ENCODE measurements around the gene PHF20. TPM values are rescaled to one million over a fixed set of nuclear protein-coding genes. Genes with fewer than 3 reads are reported as not detected.
A peak's percentile ranks its signal among the peaks of the same experiment; 100 is the strongest.

PHF20 gene
- total and polyA plus RNA-seq, 2 of the 13 experiments (the other 11 are each of a cell fraction or from before 2014, with no cell fraction given) = 22.8 to 34.1 TPM

GRCh38 chr20:35953387-35954199, 181.8 kb downstream of the PHF20 start (continued):
- no peak for TF ChIP-seq MNT (IDR thresholded peaks at IDR 0.05)
- TF ChIP-seq ZNF761 (CRISPR knock-in tag; conservative IDR thresholded peaks at IDR 0.05) = no peak
- no peak for TF ChIP-seq ZNF580 (CRISPR knock-in tag; IDR thresholded peaks at IDR 0.05; ENCODE audit: borderline replicate concordance, low read depth)
- TF ChIP-seq ZUFSP (CRISPR knock-in tag; IDR thresholded peaks at IDR 0.05; ENCODE audit: borderline replicate concordance) = 0 out of 2 replicates have a peak, but pooled peaks have one; percentile 17
- no peak for TF ChIP-seq KLF9 (CRISPR knock-in tag; IDR thresholded peaks at IDR 0.05; ENCODE audit: low read depth)
- TF ChIP-seq MYC (CRISPR knock-in tag; IDR thresholded peaks at IDR 0.05; ENCODE audit: borderline replicate concordance) = no peak
- no peak; the same call in 1 of the 2 replicates for TF ChIP-seq ZNF746 (CRISPR knock-in tag; IDR thresholded peaks at IDR 0.05)
- peak; percentile 37; the same call in 1 of the 2 replicates for TF ChIP-seq FOSL1 (CRISPR knock-in tag; IDR thresholded peaks at IDR 0.05; ENCODE audit: borderline replicate concordance)
- TF ChIP-seq ETV6 (CRISPR knock-in tag; conservative IDR thresholded peaks at IDR 0.05) = no peak; the same call in none of the 2 replicates
- TF ChIP-seq ZNF879 (CRISPR knock-in tag; IDR thresholded peaks at IDR 0.05) = peak; percentile 25; the same call in 1 of the 2 replicates
- 0 out of 2 replicates have a peak, but pooled peaks have one; percentile 48 for TF ChIP-seq ZNF383 (CRISPR knock-in tag; IDR thresholded peaks at IDR 0.05; ENCODE audit: borderline replicate concordance)
- no peak for TF ChIP-seq NCOA2 (CRISPR knock-in tag; IDR thresholded peaks at IDR 0.05)
- no peak for TF ChIP-seq ZNF275 (CRISPR knock-in tag; IDR thresholded peaks at IDR 0.05; ENCODE audit: borderline replicate concordance)
- TF ChIP-seq GPN1 (CRISPR knock-in tag; IDR thresholded peaks at IDR 0.05; ENCODE audit: borderline replicate concordance) = peak; percentile 83
- TF ChIP-seq BORCS8-MEF2B (CRISPR knock-in tag; IDR thresholded peaks at IDR 0.05) = peak; percentile 14
- no peak for TF ChIP-seq RNF2 (conservative IDR thresholded peaks at IDR 0.05; ENCODE audit: low read depth)
- no peak for TF ChIP-seq HNF4A (CRISPR knock-in tag; IDR thresholded peaks at IDR 0.05)
- no peak for TF ChIP-seq RFXAP (CRISPR knock-in tag; IDR thresholded peaks at IDR 0.05; ENCODE audit: borderline replicate concordance)
- TF ChIP-seq THAP9 (CRISPR knock-in tag; IDR thresholded peaks at IDR 0.05; ENCODE audit: borderline replicate concordance) = no peak
- no peak for TF ChIP-seq CEBPB (IDR thresholded peaks at IDR 0.05; ENCODE audit: borderline replicate concordance, low read depth, low read length)
- TF ChIP-seq ZNF451 (CRISPR knock-in tag; IDR thresholded peaks at IDR 0.05) = no peak; the same call in 1 of the 2 replicates
- no peak; the same call in 1 of the 2 replicates for TF ChIP-seq SATB2 (CRISPR knock-in tag; IDR thresholded peaks at IDR 0.05)
